ENCODE measurements around the gene FBXL2. TPM values are rescaled to one million over a fixed set of nuclear protein-coding genes. Genes with fewer than 3 reads are reported as not detected.

The FBXL2 gene
- total RNA-seq, 1 experiment from 2014 or later: not detected

- Histone ChIP-seq H4K20me1 (ENCODE audit: insufficient read depth, low read depth, low read length) (peaks cover 73% of the 10 kb centered on the region), H3K79me2 (ENCODE audit: low read length) (peaks cover 99% of the 10 kb centered on the region), H3K27me3 (ENCODE audit: low read length) (no peaks in the 10 kb centered on the region), H3K9me2 (replicated peaks; ENCODE audit: insufficient read depth, low read length) (no peaks in the 10 kb centered on the region), H3K9me3 (ENCODE audit: low read length) (no peaks in the 10 kb centered on the region), H2AFZ (ENCODE audit: low read length) (no peak overlapping the region), H3K4me1 (ENCODE audit: low read length) (peaks cover 46% of the 10 kb centered on the region), H3K4me3 (ENCODE audit: low read length) (no peak overlapping the region), H3K36me3 (ENCODE audit: insufficient read depth, low read length) (peaks cover 11% of the 10 kb centered on the region; the same call in 1 of the 2 replicates), H3K4me2 (ENCODE audit: low read depth, low read length, poor library complexity, severe bottlenecking) (no peak overlapping the region), H3K9ac (ENCODE audit: low read length) (no peak overlapping the region), H3K27ac (ENCODE audit: low read length) (no peak overlapping the region)
- DNase-seq: no peak
Observed at GRCh38 chr3:33430061-33430460, 152.8 kb downstream of the FBXL2 start.

GRCh38 chr3:33430571-33430970 lies 153.3 kb downstream of the FBXL2 start:
- H3K79me2 ChIP-seq (ENCODE audit: low read length): peaks cover 99% of the 10 kb centered on the region
- peaks cover 6% of the 10 kb centered on the region; the same call in 1 of the 2 replicates for H3K36me3 ChIP-seq (ENCODE audit: insufficient read depth, low read length)
- H3K9me3 ChIP-seq (ENCODE audit: low read length): no peaks in the 10 kb centered on the region
- peaks cover 75% of the 10 kb centered on the region for H4K20me1 ChIP-seq (ENCODE audit: insufficient read depth, low read depth, low read length)
- no peak overlapping the region for H3K4me3 ChIP-seq (ENCODE audit: low read length)
- no peak overlapping the region for H2AFZ ChIP-seq (ENCODE audit: low read length)
- H3K27me3 ChIP-seq (ENCODE audit: low read length): no peaks in the 10 kb centered on the region
- peaks cover 51% of the 10 kb centered on the region for H3K4me1 ChIP-seq (ENCODE audit: low read length)
- DNase-seq: no peak
- no peak overlapping the region for H3K4me2 ChIP-seq (ENCODE audit: low read depth, low read length, poor library complexity, severe bottlenecking)
- H3K9me2 ChIP-seq (replicated peaks; ENCODE audit: insufficient read depth, low read length): no peaks in the 10 kb centered on the region
- no peak overlapping the region for H3K27ac ChIP-seq (ENCODE audit: low read length)
- H3K9ac ChIP-seq (ENCODE audit: low read length): no peak overlapping the region

- no peak overlapping the region for H3K9ac ChIP-seq (ENCODE audit: low read length)
- H3K9me3 ChIP-seq (ENCODE audit: low read length): no peaks in the 10 kb centered on the region
- no peak overlapping the region for H3K4me3 ChIP-seq (ENCODE audit: low read length)
- no peak overlapping the region for H2AFZ ChIP-seq (ENCODE audit: low read length)
- H3K27me3 ChIP-seq (ENCODE audit: low read length): no peaks in the 10 kb centered on the region
- DNase-seq: no peak
- no peaks in the 10 kb centered on the region for H3K9me2 ChIP-seq (replicated peaks; ENCODE audit: insufficient read depth, low read length)
- no peak overlapping the region for H3K27ac ChIP-seq (ENCODE audit: low read length)
- H3K4me1 ChIP-seq (ENCODE audit: low read length): peaks cover 81% of the 10 kb centered on the region
- H3K36me3 ChIP-seq (ENCODE audit: insufficient read depth, low read length): no peaks in the 10 kb centered on the region
- H3K4me2 ChIP-seq (ENCODE audit: low read depth, low read length, poor library complexity, severe bottlenecking): no peak overlapping the region
- H3K79me2 ChIP-seq (ENCODE audit: low read length): peaks cover 100% of the 10 kb centered on the region
- peaks cover 78% of the 10 kb centered on the region for H4K20me1 ChIP-seq (ENCODE audit: insufficient read depth, low read depth, low read length)
Observed at GRCh38 chr3:33433843-33434242, 156.6 kb downstream of the FBXL2 start.

Small RNA genes within 50 kb of the gene (small RNA-seq; reads per million reads assigned to genes)
- gene RNU7-110P: not detected

Other genes starting within 250 kb of the FBXL2 start
- gene GLB1, start 180.3 kb upstream of the FBXL2 start, total RNA-seq (2014; rRNA removed; shearing (Covaris generic); ENCODE audit: low replicate concordance): 41.8 and 43.0 TPM in 2 replicates
- gene TMPPE, start 180.3 kb upstream of the FBXL2 start, total RNA-seq (2014; rRNA removed; shearing (Covaris generic); ENCODE audit: low replicate concordance): 7.8 and 12.2 TPM in 2 replicates
- gene CRTAP, start 163.4 kb upstream of the FBXL2 start, total RNA-seq (2014; rRNA removed; shearing (Covaris generic); ENCODE audit: low replicate concordance): 33.9 and 72.5 TPM in 2 replicates
- gene SUSD5, start 58.6 kb upstream of the FBXL2 start, total RNA-seq (2014; rRNA removed; shearing (Covaris generic); ENCODE audit: low replicate concordance): not detected in 2 replicates
- gene UBP1, start 163.0 kb downstream of the FBXL2 start, total RNA-seq (2014; rRNA removed; shearing (Covaris generic); ENCODE audit: low replicate concordance): 86.8 and 95.7 TPM in 2 replicates

All from Karpas-422 (cell line).